Measurements from ENCODE around the gene CWF19L1.
"Not testable (repeated sequence)": the region's sequence is repeated elsewhere in the genome, so short reads cannot be mapped to it uniquely, and the experiment has no call there.

- TF ChIP-seq NFYB (CRISPR knock-in tag; conservative IDR thresholded peaks at IDR 0.05; ENCODE audit: low read depth); E2F5 (CRISPR knock-in tag; IDR thresholded peaks at IDR 0.05); ZNF121 (CRISPR knock-in tag; IDR thresholded peaks at IDR 0.05); CTCF (IDR thresholded peaks at IDR 0.05): not testable (repeated sequence)
Measured at GRCh38 chr10:100292300-100292699, 24.9 kb upstream of the CWF19L1 start.
